Stomach (tissue), 9 donors: ENCODE results near the gene TBCCD1. TPM values are rescaled to one million over a fixed set of nuclear protein-coding genes. Genes with fewer than 3 reads are reported as not detected.
"Not testable (repeated sequence)": the region's sequence is repeated elsewhere in the genome, so short reads cannot be mapped to it uniquely, and the experiment has no call there.

ENCODE experiments used
- DNase-seq, 2 donors: peaks; one replicate each; pipeline versions ENCODE4 v3.0.0 to v3.0.0-alpha.2; 2013 to 2019
- H3K27ac ChIP-seq, 5 donors: fragments of 200-600 bp in 4 of 5; sonication (generic) in 4 of 5; one replicate each; pipeline ENCODE4 v1.5.1; 2013 to 2019; ENCODE audit warnings: mild to moderate bottlenecking in 1 of 5, moderate library complexity in 1 of 5
- H3K27me3 ChIP-seq, 3 donors: fragments of 200-600 bp; sonication (generic); one replicate each; pipeline ENCODE4 v1.5.1; 2017 to 2019; ENCODE audit warnings: mixed run types in 1 of 3
- H3K36me3 ChIP-seq, 4 donors: fragments of 200-600 bp; sonication (generic); 1 replicate in 3 of 4; 2 replicates in 1 of 4; pipeline ENCODE4 v1.5.1; 2016 to 2019
- H3K4me1 ChIP-seq, 4 donors: fragments of 200-600 bp; sonication (generic); one replicate each; pipeline ENCODE4 v1.5.1; 2016 to 2019
- H3K4me3 ChIP-seq, 4 donors: fragments of 200-600 bp; sonication (generic) in 3 of 4; one replicate each; pipeline ENCODE4 v1.5.1; 2016 to 2019; ENCODE audit warnings: mild to moderate bottlenecking in 1 of 4
- H3K9me3 ChIP-seq, 4 donors: fragments of 200-600 bp; sonication (generic); one replicate each; pipeline ENCODE4 v1.5.1; 2016 to 2019
- CTCF ChIP-seq, 7 experiments: fragments of 450-650 bp in 4 of 7; fragments of 200-600 bp in 3 of 7; sonication (generic) in 3 of 7; IDR thresholded peaks; one replicate each; pipeline ENCODE4 v1.5.1; 2016 to 2019; ENCODE audit warnings: antibody characterized with exemption in 7 of 7, control low read depth in 2 of 7, mild to moderate bottlenecking in 1 of 7
- EP300 ChIP-seq: sonication (generic); formaldehyde crosslinking; IDR thresholded peaks from one replicate; pipeline ENCODE4 v1.6.1; 2017; ENCODE audit warnings: antibody characterized with exemption
- POLR2A ChIP-seq, 4 donors: fragments of 450-650 bp; IDR thresholded peaks; one replicate each; pipeline ENCODE4 v1.6.1; 2016; ENCODE audit warnings: antibody characterized with exemption in 4 of 4, control low read depth in 2 of 4, mild to moderate bottlenecking in 1 of 4, moderate library complexity in 1 of 4
- POLR2AphosphoS5 ChIP-seq, 3 donors: sonication (generic); formaldehyde crosslinking; IDR thresholded peaks; one replicate each; pipeline ENCODE4 v1.6.1; 2016; ENCODE audit warnings: antibody characterized with exemption in 3 of 3
- WGBS, 5 donors: extraction: QIAGEN DNeasy Blood & Tissue Kit in 3 of 5; methylation state at CpG; one replicate each; pipeline versions ENCODE4 v1.1.5 to v1.1.7; 2013 to 2018; 5-methylcytosine and 5-hydroxymethylcytosine counted together
- intact Hi-C: fragments of 100-400 bp; cut with DNase I; formaldehyde crosslinking; loops from one replicate; pipeline ENCODE4 v1.15.1; 2023; ENCODE audit warnings: low total_unique reads
- polyA plus RNA-seq, 3 donors: library from polyadenylated mRNA; stranded (reverse); fragments of 200-250 nt; gene quantifications; one replicate each; pipeline ENCODE4 v1.2.3, GENCODE V29; 2013
- total RNA-seq, 5 donors: library from RNA; depleted of rRNA; stranded (reverse); fragments of >200 nt; gene quantifications; one replicate each; pipeline versions ENCODE4 v1.1.0 to v1.2.3, GENCODE V29; 2014 to 2016
- donor health status: healthy with polysubstance abuse.
- donor health status: Bipolar disorder and iron deficiency.
- donor health status: healthy.

The TBCCD1 gene
- total and polyA plus RNA-seq, 8 donors: 3.5 to 16.5 (median 7.6) TPM

- peaks cover 0 to 9% (median 5%) of the 10 kb centered on the region in 4 donors for H3K36me3 ChIP-seq
- intact Hi-C loops: no loop called here
- no peak overlapping the region for H3K27ac ChIP-seq
- no peaks in the 10 kb centered on the region for H3K27me3 ChIP-seq
- no peak overlapping the region for H3K4me3 ChIP-seq
- no peaks in the 10 kb centered on the region for H3K9me3 ChIP-seq
- H3K4me1 ChIP-seq: no peaks in the 10 kb centered on the region
- 74 to 86% (median 82%) methylated on average over 6 of the region's 6 CpGs for WGBS, 5 donors
- TF ChIP-seq CTCF (IDR thresholded peaks at IDR 0.05) (no peak), POLR2AphosphoS5 (IDR thresholded peaks at IDR 0.05) (no peak), EP300 (no peak), POLR2A (IDR thresholded peaks at IDR 0.05) (no peak)
- peak in 1 of 2 donors; percentile 50 for DNase-seq
These were observed 32.9 kb downstream of the TBCCD1 start for GRCh38 chr3:186534113-186534669.

GRCh38 chr3:186532598-186533072 lies 34.5 kb downstream of the TBCCD1 start:
- Histone ChIP-seq H3K4me1 (no peaks in the 10 kb centered on the region), H3K4me3 (no peak overlapping the region), H3K36me3 (no peaks in the 10 kb centered on the region), H3K27me3 (no peaks in the 10 kb centered on the region), H3K27ac (no peak overlapping the region), H3K9me3 (no peaks in the 10 kb centered on the region)
- intact Hi-C loops: no loop called here
- DNase-seq: peak in 1 of 2 donors; percentile 20
- TF ChIP-seq CTCF (IDR thresholded peaks at IDR 0.05) (no peak), POLR2AphosphoS5 (IDR thresholded peaks at IDR 0.05) (no peak), POLR2A (IDR thresholded peaks at IDR 0.05) (no peak), EP300 (no peak)
- WGBS, 5 donors: 36 to 70% (median 44%) methylated on average over 1 of the region's 1 CpG

GRCh38 chr3:186531694-186532093 lies 35.4 kb downstream of the TBCCD1 start:
- H3K27me3 ChIP-seq, H3K4me3 ChIP-seq, H3K4me1 ChIP-seq, H3K9me3 ChIP-seq, intact Hi-C loops, H3K36me3 ChIP-seq, DNase-seq, H3K27ac ChIP-seq: not testable (repeated sequence)
- WGBS, 5 donors: 94 to 100% (median 98%) methylated on average over 3 of the region's 3 CpGs

- Histone ChIP-seq H3K4me1 (no peaks in the 10 kb centered on the region), H3K36me3 (no peaks in the 10 kb centered on the region), H3K4me3 (no peak overlapping the region), H3K9me3 (no peaks in the 10 kb centered on the region), H3K27me3 (peaks cover 0 to 1% (median 0%) of the 10 kb centered on the region in 3 donors), H3K27ac (no peak overlapping the region)
- no peak for TF ChIP-seq EP300
- no peak for TF ChIP-seq POLR2A (IDR thresholded peaks at IDR 0.05)
- TF ChIP-seq POLR2AphosphoS5 (IDR thresholded peaks at IDR 0.05): no peak
- TF ChIP-seq CTCF (IDR thresholded peaks at IDR 0.05): no peak
- DNase-seq: no peak
- intact Hi-C loops: no loop called here
These were observed 36.7 kb downstream of the TBCCD1 start for GRCh38 chr3:186530415-186530814.

GRCh38 chr3:186529201-186529999 lies 37.7 kb downstream of the TBCCD1 start:
- H3K4me1 ChIP-seq: peaks cover 0 to 4% (median 0%) of the 10 kb centered on the region in 4 donors
- no peaks in the 10 kb centered on the region for H3K36me3 ChIP-seq
- WGBS, 5 donors: 71 to 84% (median 79%) methylated on average over 11 of the region's 11 CpGs
- peaks cover 0 to 4% (median 0%) of the 10 kb centered on the region in 3 donors for H3K27me3 ChIP-seq
- no peak overlapping the region for H3K4me3 ChIP-seq
- intact Hi-C loops: no loop called here
- peak in 1 of 2 donors; percentile 27 for DNase-seq
- H3K9me3 ChIP-seq: no peaks in the 10 kb centered on the region
- no peak for TF ChIP-seq EP300
- TF ChIP-seq CTCF (IDR thresholded peaks at IDR 0.05): no peak
- TF ChIP-seq POLR2A (IDR thresholded peaks at IDR 0.05): no peak
- no peak for TF ChIP-seq POLR2AphosphoS5 (IDR thresholded peaks at IDR 0.05)
- H3K27ac ChIP-seq: no peak overlapping the region
